Adrenal gland (tissue), 12 donors: ENCODE data around the gene CBFA2T3. TPM values are rescaled to one million over a fixed set of nuclear protein-coding genes. Genes with fewer than 3 reads are reported as not detected.

Experiments used
- DNase-seq, 7 donors: peaks; one replicate each; pipeline ENCODE4 v3.0.0-alpha.2; 2019 to 2020
- H3K27ac ChIP-seq, 5 donors: fragments of 200-600 bp; sonication (generic) in 4 of 5; 1 replicate in 3 of 5; 2 replicates in 2 of 5; pipeline versions ENCODE4 v1.5.1 to v1.8.0; 2016 to 2020; ENCODE audit warnings: mild to moderate bottlenecking in 1 of 5
- H3K27me3 ChIP-seq: fragments of 200-600 bp; 2 replicates; pipeline ENCODE4 v1.8.0; 2021
- H3K36me3 ChIP-seq, 2 donors: fragments of 200-600 bp; replicated peaks in 1 of 2; 1 replicate in 1 of 2; 2 replicates in 1 of 2; pipeline versions ENCODE4 v1.5.1 to v1.8.0; 2018 to 2022
- H3K4me1 ChIP-seq, 2 donors: fragments of 200-600 bp; replicated peaks in 1 of 2; 1 replicate in 1 of 2; 2 replicates in 1 of 2; pipeline versions ENCODE4 v1.5.1 to v1.8.0; 2018 to 2021
- H3K4me3 ChIP-seq, 4 donors: fragments of 200-600 bp; sonication (generic) in 3 of 4; one replicate each; pipeline ENCODE4 v1.5.1; 2016 to 2018
- H3K9me3 ChIP-seq, 3 donors: fragments of 200-600 bp; sonication (generic) in 1 of 3; replicated peaks in 1 of 3; 1 replicate in 2 of 3; 2 replicates in 1 of 3; pipeline versions ENCODE4 v1.5.1 to v1.8.0; 2016 to 2021
- POLR2A ChIP-seq, 2 donors: fragments of 450-650 bp; IDR thresholded peaks; one replicate each; pipeline ENCODE4 v1.6.1; 2017; ENCODE audit warnings: antibody characterized with exemption in 2 of 2, mild to moderate bottlenecking in 2 of 2, moderate library complexity in 1 of 2
- WGBS, 4 donors: extraction: QIAGEN DNeasy Blood & Tissue Kit in 2 of 4; methylation state at CpG; one replicate each; pipeline versions ENCODE4 v1.1.5 to v1.1.7; 2013 to 2017; 5-methylcytosine and 5-hydroxymethylcytosine counted together
- intact Hi-C, 2 donors: fragments of 100-400 bp; cut with DNase I; formaldehyde crosslinking; loops; one replicate each; pipeline versions ENCODE4 v1.14.1 to v1.15.0; 2022 to 2023
- polyA plus RNA-seq, 3 donors: library from polyadenylated mRNA; stranded (reverse); fragments of 200-250 nt in 2 of 3; fragments of 350-450 nt in 1 of 3; fragmentation: Illumina TruSeq in 1 of 3; extraction: RNeasy Lipid Tissue Mini Kit (QIAGEN cat#74804) in 1 of 3; gene quantifications; one replicate each; pipeline ENCODE4 v1.2.3, GENCODE V29; 2013 to 2014
- total RNA-seq, 9 donors: library from RNA; depleted of rRNA in 4 of 9; stranded (reverse); fragments of >200 nt in 4 of 9; fragments of 120-200 nt in 1 of 9; fragmentation: NEBNext Ultra II Directional in 1 of 9; extraction: Animal tissue kit (Norgen Biotek cat#: 25700) in 1 of 9; gene quantifications; one replicate each; pipeline versions ENCODE4 v1.1.0 to v1.2.4, GENCODE V29; 2013 to 2023
- TF ChIP-seq, protein P1 (sequence below), 6 experiments: fragments of 450-650 bp in 4 of 6; fragments of 200-600 bp in 2 of 6; sonication (generic) in 1 of 6; IDR thresholded peaks; 1 replicate in 5 of 6; 2 replicates in 1 of 6; pipeline versions ENCODE4 v1.5.1 to v1.8.0; 2016 to 2021; ENCODE audit warnings: antibody characterized with exemption in 6 of 6, mild to moderate bottlenecking in 2 of 6, moderate library complexity in 1 of 6
- donor health status: healthy with polysubstance abuse.
- donor health status: Bipolar disorder and iron deficiency.
- donor health status: DM: yes; HTN: yes; CAD: no.
- donor health status: DM: no; HTN: no; CAD: no.
- donor health status: DM: no; HTN: no; CAD: no.
- donor health status: DM: yes; HTN: yes; CAD: no.

CBFA2T3 gene
- total and polyA plus RNA-seq, 12 donors: 0.30 to 16.9 (median 2.2) TPM

DNA sequence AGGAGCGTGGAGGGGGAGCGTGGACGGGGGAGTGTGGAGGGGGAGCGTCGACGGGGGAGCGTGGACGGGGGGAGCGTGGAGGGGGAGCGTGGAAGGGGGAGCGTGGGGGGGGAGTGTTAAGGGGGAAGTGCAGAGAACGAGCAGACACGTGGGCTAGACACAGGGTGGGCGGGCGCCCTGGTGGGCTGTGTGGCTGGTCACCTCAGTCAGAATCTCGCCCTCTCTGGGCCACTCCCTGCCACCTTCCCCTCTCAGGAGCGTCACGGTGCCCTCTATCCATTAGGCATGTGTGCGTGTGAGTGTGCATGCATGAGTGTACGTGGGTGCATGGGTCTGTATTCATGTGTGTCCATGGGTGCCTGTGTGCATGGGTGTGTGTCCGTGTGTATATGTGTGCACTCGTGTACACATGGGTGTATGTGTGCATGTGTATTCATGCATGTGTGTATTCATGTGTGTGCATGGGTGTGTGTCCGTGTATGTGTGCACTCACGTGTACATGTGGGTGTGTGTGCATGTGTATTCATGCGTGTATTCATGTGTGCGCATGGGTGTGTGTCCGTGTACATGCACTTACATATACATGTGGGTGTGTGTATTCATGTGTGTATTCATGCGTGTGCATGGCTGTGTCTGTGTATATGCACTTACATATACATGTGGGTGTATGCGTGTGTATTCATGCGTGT, 61.2 kb downstream of the CBFA2T3 start:
- intact Hi-C loops: no loop called here
- TF ChIP-seq, protein P1, sequence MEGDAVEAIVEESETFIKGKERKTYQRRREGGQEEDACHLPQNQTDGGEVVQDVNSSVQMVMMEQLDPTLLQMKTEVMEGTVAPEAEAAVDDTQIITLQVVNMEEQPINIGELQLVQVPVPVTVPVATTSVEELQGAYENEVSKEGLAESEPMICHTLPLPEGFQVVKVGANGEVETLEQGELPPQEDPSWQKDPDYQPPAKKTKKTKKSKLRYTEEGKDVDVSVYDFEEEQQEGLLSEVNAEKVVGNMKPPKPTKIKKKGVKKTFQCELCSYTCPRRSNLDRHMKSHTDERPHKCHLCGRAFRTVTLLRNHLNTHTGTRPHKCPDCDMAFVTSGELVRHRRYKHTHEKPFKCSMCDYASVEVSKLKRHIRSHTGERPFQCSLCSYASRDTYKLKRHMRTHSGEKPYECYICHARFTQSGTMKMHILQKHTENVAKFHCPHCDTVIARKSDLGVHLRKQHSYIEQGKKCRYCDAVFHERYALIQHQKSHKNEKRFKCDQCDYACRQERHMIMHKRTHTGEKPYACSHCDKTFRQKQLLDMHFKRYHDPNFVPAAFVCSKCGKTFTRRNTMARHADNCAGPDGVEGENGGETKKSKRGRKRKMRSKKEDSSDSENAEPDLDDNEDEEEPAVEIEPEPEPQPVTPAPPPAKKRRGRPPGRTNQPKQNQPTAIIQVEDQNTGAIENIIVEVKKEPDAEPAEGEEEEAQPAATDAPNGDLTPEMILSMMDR (IDR thresholded peaks at IDR 0.05): no peak
- TF ChIP-seq POLR2A (IDR thresholded peaks at IDR 0.05): no peak
- WGBS, 4 donors: 74 to 84% (median 83%) methylated on average over 20 to 30 of the region's 30 CpGs
- DNase-seq: no peak
- Histone ChIP-seq H3K9me3 (no peaks in the 10 kb centered on the region), H3K27ac (no peak overlapping the region), H3K36me3 (no peaks in the 10 kb centered on the region), H3K4me1 (peaks cover 4 to 8% of the 10 kb centered on the region in 2 donors), H3K4me3 (no peak overlapping the region), H3K27me3 (no peaks in the 10 kb centered on the region)

DNA sequence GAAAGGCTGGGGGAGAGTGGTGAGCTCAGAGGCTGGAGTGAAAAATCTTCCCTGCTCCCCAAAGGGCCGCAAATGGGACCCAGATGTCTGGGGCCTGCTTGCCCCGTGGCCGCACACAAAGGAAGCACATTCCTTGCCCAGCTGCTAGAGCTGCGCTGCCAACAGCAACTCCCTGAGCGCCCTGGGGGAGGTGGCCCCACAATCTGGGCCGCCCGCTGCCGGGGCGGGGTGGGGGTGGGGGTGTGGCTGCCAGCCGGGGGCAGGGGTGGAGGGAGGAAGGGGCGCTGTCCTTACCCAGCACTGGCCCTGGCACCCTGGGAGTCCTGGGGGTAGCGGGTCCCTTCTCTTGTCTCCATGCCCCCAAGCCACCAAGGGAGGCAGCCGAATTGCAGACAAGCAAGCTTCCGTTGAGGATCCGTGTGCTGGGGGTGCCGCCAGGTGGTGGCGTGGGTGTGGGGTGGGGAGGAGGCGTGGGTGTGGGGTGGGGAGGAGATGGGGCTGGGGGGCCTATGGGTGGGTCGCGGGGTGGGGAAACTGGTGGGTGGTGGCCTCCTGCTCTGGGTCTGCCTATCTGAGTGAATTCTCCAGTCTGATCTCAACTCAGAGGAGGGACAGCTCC, 62.1 kb downstream of the CBFA2T3 start:
- TF ChIP-seq, protein P1 (IDR thresholded peaks at IDR 0.05): no peak
- no peak for TF ChIP-seq POLR2A (IDR thresholded peaks at IDR 0.05)
- no peaks in the 10 kb centered on the region for H3K9me3 ChIP-seq
- no peaks in the 10 kb centered on the region for H3K36me3 ChIP-seq
- no peak for DNase-seq
- WGBS, 4 donors: 59 to 92% (median 65%) methylated on average over 9 to 20 of the region's 20 CpGs; no CpG with 5 or more reads in 1 of the 4 donors
- H3K27me3 ChIP-seq: no peaks in the 10 kb centered on the region
- intact Hi-C loops: no loop called here
- H3K4me3 ChIP-seq: no peak overlapping the region
- H3K4me1 ChIP-seq: peaks cover 0 to 5% of the 10 kb centered on the region in 2 donors
- H3K27ac ChIP-seq: no peak overlapping the region

DNA sequence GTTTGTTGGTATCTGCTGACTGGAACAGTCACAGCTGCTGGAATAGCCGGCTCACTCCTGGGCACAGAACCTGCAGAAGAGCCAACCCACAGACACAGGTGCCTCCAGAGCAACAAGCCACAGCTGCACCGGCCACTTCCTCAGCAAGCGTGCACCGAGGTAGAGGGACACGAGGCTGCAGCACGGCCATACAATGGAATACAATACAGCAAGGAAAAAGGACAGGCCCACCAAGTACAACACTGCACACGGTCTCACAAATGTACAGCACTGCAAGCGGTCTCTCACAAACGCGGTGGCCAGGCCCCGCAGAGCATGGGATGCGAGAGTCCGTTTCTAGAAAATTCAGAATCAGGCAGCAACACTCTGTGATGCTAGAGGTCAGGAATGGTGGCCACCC, 63.1 kb downstream of the CBFA2T3 start:
- intact Hi-C loops: no loop called here
- no peak for DNase-seq
- peaks cover 0 to 5% of the 10 kb centered on the region in 2 donors for H3K4me1 ChIP-seq
- H3K27ac ChIP-seq: no peak overlapping the region
- no peaks in the 10 kb centered on the region for H3K9me3 ChIP-seq
- no peaks in the 10 kb centered on the region for H3K27me3 ChIP-seq
- WGBS, 4 donors: 94 to 98% (median 96%) methylated on average over 11 to 13 of the region's 13 CpGs
- no peak overlapping the region for H3K4me3 ChIP-seq
- no peaks in the 10 kb centered on the region for H3K36me3 ChIP-seq
- TF ChIP-seq, protein P1 (IDR thresholded peaks at IDR 0.05): no peak

DNA sequence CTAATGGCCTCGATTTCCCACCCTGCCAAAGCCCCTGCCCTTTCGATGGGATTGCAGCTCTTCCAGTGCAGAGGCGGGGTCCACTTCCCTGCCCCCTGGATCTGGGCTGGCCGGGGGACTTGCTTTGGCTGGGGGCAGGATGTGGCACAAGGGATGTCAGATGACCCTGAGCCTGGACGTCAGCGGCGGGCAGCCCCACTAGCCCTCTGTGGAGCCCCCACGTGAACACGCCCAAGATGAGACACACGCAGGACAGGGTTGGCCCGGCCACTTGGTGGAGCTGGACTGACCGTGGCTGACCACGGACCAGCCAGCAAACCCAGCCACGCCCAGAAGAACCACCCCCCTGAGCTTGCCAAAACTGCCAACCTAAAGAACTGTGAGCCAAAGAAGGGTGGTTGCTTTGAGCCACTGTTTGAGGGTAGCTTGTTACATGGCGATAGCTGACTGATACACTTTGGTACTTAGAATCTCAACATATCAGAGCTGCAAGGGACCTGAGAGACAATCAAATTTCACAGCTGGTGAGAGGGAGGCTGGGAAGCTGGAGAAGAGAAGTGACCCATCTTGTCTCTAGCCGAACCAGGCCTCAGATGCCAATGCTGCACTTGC, 63.9 kb downstream of the CBFA2T3 start:
- H3K27me3 ChIP-seq: no peaks in the 10 kb centered on the region
- H3K36me3 ChIP-seq: no peaks in the 10 kb centered on the region
- no peak for DNase-seq
- whole genome bisulfite sequencing, 4 donors: 93 to 95% (median 93%) methylated on average over 4 to 16 of the region's 16 CpGs
- no peak overlapping the region for H3K27ac ChIP-seq
- intact Hi-C loops: no loop called here
- no peak overlapping the region for H3K4me3 ChIP-seq
- TF ChIP-seq POLR2A (IDR thresholded peaks at IDR 0.05): no peak
- TF ChIP-seq, protein P1 (IDR thresholded peaks at IDR 0.05): no peak
- peaks cover 0 to 5% of the 10 kb centered on the region in 2 donors for H3K4me1 ChIP-seq
- no peaks in the 10 kb centered on the region for H3K9me3 ChIP-seq
